Amniotic stem cell (primary cell): Measurements from ENCODE around the gene LRRC18.

Experiments
- DNase-seq: peaks from one replicate; lab custom pipeline; 2025; lab: John Stamatoyannopoulos, UW

The LRRC18 gene

GRCh38 chr10:48946332-48946731 lies 6.7 kb upstream of the LRRC18 start:
- DNase-seq = no peak

DNA sequence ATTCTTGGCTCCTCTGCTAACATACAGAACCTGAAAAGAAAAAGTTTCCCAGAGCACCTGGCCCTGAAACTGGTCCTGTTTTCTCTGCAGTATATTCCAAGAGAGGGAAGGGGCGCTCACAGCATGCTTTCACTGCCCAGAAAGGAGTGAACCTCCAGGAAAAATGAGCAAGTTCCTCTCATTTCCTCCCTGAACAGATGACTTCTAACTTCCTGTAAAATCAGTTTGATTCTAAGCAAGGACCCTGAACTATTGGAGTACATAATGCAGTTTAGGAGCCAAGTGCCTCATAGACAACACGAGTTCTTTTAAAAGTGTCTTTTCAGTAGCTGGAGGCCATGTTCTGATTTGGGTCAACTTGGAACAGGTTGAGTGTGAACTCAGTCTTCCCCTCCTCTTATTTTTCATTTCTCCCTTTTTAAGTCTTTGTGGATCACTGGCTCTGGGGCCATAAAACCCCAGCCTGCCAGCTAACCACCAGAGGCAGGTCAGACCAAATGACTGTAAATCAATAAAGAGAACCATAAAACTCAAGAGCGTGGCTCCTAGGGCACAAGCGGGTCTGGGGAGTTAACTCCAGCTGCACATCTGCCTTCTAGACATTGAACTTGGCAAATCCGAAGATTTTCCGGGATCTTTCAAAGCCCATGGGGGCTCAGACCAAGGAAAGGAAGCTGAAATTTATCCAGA lies 5.9 kb upstream of the LRRC18 start:
- no peak for DNase-seq

GRCh38 chr10:48944171-48944570 lies 4.5 kb upstream of the LRRC18 start:
- DNase-seq = no peak

DNA sequence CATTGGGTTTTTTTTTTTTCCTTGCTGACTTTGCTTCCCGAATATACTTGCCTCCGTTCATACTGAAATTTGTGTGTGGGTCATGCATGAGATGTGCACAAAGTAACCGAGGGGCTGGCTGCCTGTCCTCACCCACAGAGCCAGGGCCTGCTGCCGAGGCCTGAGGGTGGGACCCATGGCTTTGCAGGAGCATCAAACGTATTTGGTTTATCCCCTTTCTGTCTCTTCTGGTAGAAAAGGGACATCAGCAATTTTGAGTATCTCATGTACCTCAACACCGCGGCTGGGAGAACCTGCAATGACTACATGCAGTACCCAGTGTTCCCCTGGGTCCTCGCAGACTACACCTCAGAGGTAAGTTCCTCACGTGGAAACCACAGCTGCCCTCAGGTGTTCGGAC lies 3.5 kb upstream of the LRRC18 start:
- DNase-seq = no peak

GRCh38 chr10:48941427-48942075 lies 1.9 kb upstream of the LRRC18 start:
- DNase-seq = no peak

GRCh38 chr10:48940958-48941357 lies 1.3 kb upstream of the LRRC18 start:
- no peak for DNase-seq

DNA sequence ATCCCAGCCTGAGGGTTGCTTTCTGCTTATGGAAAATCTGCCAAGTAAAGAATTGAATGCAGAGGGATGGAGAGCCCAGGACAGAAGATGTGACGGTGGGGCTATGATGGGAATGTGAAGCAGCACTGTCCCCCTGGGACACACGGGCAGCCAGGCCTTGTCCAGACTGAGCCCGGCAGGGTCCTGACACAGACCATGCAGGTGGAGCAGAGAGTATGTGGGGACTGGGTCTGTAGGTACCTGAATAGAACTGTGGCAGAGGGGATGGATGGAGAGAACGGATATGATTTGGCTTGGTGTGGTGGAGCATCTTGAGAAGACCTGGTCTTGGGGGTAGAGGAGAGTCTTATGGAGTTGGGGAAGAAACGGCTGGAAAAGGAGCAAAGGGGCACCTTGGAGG lies 732 bp upstream of the LRRC18 start:
- DNase-seq = no peak

GRCh38 chr10:48938990-48939536 lies 577 bp downstream of the LRRC18 start:
- DNase-seq = no peak

DNA sequence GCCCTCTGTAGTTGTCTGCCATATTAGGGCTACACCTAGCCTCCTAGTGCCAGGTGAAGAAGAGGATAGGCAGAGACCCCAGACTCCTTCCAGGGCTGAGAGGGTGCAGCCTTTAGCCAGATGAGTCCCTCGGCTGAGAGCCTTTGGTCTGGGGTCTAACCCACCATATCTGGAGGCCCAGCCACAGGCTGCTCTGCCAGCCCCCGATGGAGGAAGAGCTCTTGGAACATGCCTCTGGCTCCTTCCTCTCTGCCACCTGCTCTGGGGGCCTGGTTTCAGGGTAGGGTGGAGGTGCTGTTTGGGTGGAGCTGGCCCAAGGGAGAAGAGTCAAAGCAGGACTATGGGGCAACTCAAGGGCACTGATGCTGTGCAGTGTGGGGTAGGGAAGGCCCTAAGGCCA lies 1.4 kb downstream of the LRRC18 start:
- no peak for DNase-seq

DNA sequence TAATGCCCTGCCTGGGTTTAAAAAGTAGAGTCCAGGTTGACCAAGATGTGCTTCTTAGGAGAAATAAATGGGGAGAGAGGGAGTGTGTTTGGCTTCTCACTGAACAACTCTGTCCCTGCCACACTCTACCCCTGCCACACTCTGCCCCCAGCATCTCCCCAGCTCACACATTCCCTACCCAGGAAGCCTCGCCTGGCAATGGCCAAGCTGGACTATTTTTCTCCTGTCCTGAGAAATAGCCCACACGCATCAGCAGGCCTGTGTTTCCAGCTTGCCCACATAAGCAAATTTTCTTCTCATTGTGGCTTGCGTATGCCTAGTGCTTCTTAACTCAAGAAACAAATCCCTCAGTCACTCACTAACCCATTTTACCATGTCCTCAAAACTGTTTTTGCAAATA lies 1.8 kb downstream of the LRRC18 start:
- DNase-seq = no peak

DNA sequence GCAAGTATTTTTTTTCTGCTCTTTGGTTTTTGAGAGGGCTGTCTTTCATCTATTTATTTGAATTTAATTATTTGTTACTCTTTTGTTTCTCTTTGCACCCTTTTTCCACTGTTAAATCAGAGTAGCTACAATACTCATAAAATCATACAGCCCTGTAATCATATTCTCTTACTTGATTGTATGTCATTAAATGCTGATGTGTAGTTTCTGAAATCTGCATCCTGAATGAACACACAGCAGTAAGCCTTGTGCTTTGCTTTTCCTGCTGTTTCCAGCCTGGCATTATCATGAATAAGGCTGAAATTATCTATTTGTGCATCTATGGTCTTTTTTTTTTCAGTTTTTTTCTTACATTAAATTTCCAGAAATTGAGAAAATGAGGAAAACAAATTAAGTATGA lies 4.1 kb downstream of the LRRC18 start:
- DNase-seq = no peak

DNA sequence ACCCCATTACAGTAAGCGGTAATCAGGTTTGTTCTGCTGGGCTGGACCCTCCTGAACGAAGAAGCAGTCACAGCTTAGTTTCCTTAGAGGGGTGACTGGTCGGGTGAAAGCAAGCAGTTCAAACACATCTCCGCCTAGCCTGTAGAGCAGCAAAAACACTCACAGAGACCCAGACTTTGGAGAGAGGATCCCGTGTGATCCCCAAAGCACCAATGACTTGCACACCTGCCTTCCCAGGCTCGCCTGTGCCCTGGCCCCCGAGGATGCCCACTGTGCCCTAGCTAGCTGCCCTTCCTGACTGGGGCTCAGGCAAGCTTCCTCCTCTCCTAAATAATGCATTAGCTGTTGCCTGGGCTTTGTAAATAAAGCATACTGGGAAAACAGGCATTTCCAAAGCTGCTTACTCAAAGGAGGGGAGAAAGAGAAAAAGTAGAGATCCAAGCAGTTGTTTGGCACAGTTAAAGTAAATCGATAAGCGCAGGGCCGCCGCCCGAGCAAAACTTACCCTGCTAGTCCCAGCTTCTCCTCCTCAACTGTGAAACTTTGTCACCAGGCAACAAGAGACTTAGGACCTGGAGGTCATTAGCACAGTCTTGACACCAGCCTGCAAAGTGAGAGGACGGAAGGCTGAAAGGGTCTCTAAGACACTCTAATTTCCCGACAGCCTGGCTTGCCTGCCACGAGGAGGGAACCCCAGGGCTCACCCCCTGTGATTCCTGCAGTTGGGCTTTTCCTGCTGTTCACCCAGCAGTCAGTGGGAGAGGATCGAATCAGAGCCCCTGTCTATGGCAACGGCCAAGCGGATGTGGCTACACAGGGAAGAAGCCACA lies 4.8 kb downstream of the LRRC18 start:
- DNase-seq = no peak

- no peak for DNase-seq
Measured at GRCh38 chr10:48932831-48933664, 6.6 kb downstream of the LRRC18 start.

DNA sequence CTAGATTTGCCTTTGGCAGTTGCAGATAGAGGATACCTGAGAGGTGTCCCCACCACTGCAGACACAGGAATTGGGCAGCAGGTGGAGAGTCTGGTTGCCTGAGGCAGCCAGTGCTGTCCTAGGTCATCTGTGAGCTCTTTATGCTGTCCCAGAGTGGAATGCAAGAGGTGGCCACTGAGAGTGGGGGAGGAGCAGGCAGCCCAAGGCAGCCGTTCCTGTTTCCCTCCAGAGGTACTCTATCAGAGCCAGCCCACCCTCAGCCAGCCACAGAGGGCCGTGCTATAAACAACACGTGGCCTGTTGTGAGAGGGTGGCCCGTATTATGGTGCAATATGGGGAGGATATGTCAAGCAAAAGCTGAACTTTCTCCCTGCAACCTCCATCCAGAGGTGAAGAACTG lies 8.5 kb downstream of the LRRC18 start:
- no peak for DNase-seq

DNA sequence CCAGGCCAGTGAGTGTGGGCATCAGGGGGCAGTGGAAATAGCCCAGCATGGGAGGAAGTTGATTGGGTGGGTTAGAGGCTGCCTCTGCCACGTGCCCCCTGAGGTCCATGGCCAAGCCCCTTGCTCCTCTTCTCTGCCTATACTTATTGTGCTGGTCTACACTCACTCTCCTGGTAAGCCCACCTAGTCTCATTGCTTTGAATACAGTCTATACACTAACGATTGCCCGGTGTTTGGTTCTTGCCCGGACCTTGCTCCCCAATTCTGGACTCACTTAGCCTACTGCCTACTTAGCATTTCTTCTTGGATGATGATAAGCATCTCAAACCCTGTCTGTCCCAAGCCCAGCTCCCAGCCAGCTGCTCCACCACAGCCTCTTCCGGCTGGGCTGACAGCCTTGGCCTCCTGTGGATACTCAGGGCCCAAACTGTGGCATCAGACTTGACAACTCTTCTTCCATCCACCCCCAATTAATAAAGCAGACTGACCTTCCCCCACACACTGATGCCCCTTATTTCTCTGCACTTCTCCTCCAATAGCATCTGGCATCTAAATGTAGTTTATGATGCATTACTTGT lies 10.1 kb downstream of the LRRC18 start:
- no peak for DNase-seq

DNA sequence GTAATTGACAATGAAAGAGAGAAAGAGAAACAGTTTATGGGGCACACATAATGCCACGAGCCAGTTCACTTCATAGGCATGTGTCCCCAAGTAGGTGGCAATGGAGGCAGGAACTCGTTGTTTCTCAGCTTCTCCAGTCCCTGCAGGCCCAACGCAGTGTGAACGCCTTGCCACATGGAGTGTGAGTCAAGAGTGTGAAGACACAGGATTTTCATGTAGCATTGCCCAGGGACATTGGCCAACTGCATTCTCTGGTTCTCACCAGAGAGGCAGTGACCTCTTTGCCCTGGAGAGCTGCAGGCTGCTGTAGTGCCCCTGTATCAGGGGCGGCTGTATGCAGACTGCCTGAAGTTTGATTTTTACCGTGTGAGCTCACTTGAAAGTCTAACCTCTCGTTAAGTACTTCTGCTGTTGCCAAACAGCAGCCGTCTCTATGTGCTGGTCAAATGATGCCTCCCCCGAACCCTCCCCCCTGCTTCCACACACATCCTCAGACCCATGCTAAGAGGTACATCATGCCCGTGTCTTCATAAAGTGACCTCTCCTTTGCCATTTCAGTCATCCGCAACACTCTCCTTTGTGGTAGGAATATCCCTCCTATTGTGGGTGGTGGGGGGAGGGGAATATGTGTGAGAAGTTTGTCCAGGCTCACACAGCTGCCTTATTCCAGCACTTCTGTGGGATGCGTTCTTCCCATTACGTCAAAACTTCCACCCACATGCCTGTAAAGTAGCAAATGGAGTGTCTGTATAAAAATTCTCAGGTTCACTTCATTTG lies 12.7 kb downstream of the LRRC18 start:
- no peak for DNase-seq

DNA sequence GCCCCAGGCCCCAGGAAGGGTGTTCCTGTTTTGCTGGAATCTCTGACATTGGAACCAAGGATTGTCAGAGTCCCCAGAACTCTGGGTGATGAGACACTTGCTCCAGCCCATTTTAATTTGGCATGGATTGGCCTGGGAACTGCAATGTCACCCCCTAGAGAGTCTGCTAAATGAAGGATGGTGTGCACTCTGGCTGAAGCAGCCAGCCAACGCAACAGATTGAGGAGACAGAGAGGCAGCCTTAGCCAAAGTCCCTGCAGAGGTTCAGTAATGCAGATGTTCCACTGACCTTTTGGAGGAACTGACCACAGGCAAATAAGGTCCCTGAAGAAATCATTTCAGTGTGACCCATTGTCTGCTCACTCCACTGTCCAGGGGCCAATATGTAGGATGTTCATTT lies 13.4 kb downstream of the LRRC18 start:
- no peak for DNase-seq

DNA sequence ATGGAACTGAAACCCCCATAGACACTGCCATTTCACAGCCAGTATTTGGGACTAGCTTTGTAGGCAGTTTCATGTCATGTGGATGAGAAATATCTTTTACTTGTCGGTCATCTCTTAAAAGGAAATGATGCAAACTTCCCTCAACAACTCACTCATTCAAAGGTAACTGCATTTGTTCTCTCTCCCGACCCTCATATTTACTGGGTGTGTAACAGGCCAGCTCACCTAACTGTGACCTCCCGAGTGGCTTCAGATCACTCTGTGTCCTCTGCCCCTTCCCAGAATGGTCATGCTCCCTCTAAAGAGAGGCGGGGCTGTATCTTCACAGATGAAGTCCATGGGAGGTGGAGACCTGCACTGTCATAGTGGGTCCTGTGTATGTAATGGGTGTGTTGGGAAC lies 14.7 kb downstream of the LRRC18 start:
- DNase-seq = no peak

DNA sequence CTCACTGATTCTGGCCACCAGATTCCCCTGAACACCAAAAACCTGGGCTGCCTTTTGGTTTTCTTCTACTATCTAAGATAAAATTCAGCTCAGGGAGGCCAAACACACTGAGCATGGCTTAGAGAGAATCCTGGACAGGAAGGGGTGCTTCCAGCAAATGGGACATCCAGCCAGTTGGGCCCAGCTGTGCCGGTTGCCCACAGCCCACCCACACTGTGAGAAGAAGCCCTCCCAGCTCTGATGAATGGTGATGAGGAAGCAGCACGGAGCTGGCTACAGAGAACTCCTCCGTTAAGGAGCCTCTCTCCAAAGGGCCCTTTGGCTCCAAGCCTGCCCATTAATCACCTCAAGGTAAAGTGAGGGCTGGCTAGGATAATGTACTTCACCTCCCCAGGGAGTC lies 15.9 kb downstream of the LRRC18 start:
- no peak for DNase-seq

GRCh38 chr10:48913674-48914073 lies 26.0 kb downstream of the LRRC18 start:
- no peak for DNase-seq

- no peak for DNase-seq
Measured at GRCh38 chr10:48910548-48910947, 29.1 kb downstream of the LRRC18 start.
